Breast epithelium (tissue), 4 donors: Measurements from ENCODE around the gene CCDC106. TPM values are rescaled to one million over a fixed set of nuclear protein-coding genes. Genes with fewer than 3 reads are reported as not detected.
A peak's percentile ranks its signal among the peaks of the same experiment; 100 is the strongest.

Experiments
- DNase-seq, 2 donors: peaks; one replicate each; pipeline ENCODE4 v3.0.0-alpha.2; 2019; ENCODE audit warnings: low spot score in 2 of 2
- H3K27ac ChIP-seq, 2 donors: fragments of 200-600 bp; sonication (generic) in 1 of 2; one replicate each; pipeline ENCODE4 v1.5.1; 2016 to 2019; ENCODE audit warnings: mild to moderate bottlenecking in 1 of 2
- H3K27me3 ChIP-seq, 2 donors: fragments of 200-600 bp; sonication (generic) in 1 of 2; one replicate each; pipeline versions ENCODE4 v1.5.1 to v1.6.0; 2017 to 2019; ENCODE audit warnings: control low read depth in 1 of 2, mild to moderate bottlenecking in 1 of 2
- H3K36me3 ChIP-seq: fragments of 200-600 bp; one replicate; pipeline ENCODE4 v1.5.1; 2019
- H3K4me1 ChIP-seq, 2 donors: fragments of 200-600 bp; sonication (generic); one replicate each; pipeline ENCODE4 v1.5.1; 2016 to 2019; ENCODE audit warnings: control low read depth in 1 of 2
- H3K4me3 ChIP-seq, 3 donors: fragments of 200-600 bp; sonication (generic); 1 replicate in 2 of 3; 2 replicates in 1 of 3; pipeline ENCODE4 v1.5.1; 2016 to 2019; ENCODE audit warnings: mild to moderate bottlenecking in 3 of 3, moderate library complexity in 2 of 3
- H3K9me3 ChIP-seq, 2 donors: fragments of 200-600 bp; sonication (generic) in 1 of 2; one replicate each; pipeline ENCODE4 v1.5.1; 2016 to 2019; ENCODE audit warnings: control low read depth in 1 of 2
- POLR2A ChIP-seq: fragments of 450-650 bp; IDR thresholded peaks from one replicate; pipeline ENCODE4 v1.6.1; 2016; ENCODE audit warnings: antibody characterized with exemption, mild to moderate bottlenecking, moderate library complexity
- POLR2AphosphoS5 ChIP-seq, 3 donors: sonication (generic); formaldehyde crosslinking; IDR thresholded peaks; one replicate each; pipeline ENCODE4 v1.6.1; 2017; ENCODE audit warnings: antibody characterized with exemption in 3 of 3
- intact Hi-C: fragments of 100-400 bp; cut with DNase I; formaldehyde crosslinking; loops from one replicate; pipeline ENCODE4 v1.15.1; 2023; ENCODE audit warnings: low total_unique reads
- total RNA-seq, 3 donors: library from RNA; depleted of rRNA; stranded (reverse); fragments of >200 nt; gene quantifications; one replicate each; pipeline ENCODE4 v1.1.0, GENCODE V29; 2016
- TF ChIP-seq, protein P1 (sequence below), 3 donors: fragments of 450-650 bp; IDR thresholded peaks; one replicate each; pipeline ENCODE4 v1.5.1; 2016 to 2017; ENCODE audit warnings: antibody characterized with exemption in 3 of 3, mild to moderate bottlenecking in 3 of 3, moderate library complexity in 3 of 3

Gene CCDC106
- total RNA-seq, 3 donors from 2014 or later = 7.9 to 10.5 (median 10.2) TPM

DNA sequence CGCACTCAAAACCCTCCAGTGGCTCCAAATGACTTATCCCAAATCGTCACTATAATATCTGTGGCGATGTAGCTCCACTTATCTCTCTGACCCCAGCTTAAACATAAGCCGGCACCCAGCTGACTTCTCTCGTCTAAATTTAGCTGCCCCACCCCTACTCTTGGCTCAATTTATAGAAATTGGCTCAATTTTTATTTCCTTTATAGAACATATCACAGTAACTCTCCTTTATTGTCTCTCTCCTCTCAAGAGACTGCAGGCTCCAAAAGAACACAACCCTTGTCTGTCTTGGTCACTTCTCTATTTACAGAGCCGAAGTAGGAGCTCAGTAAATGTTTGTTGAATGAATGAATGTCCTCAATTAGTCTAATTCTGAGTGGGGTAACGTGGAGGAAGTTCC, 24.5 kb upstream of the CCDC106 start:
- Histone ChIP-seq H3K9me3 (no peaks in the 10 kb centered on the region), H3K27me3 (no peaks in the 10 kb centered on the region), H3K4me3 (peak overlapping the region; percentile 58 to 74 (median 66)), H3K27ac (peak overlapping the region; percentile 97 to 99), H3K4me1 (no peaks in the 10 kb centered on the region), H3K36me3 (no peaks in the 10 kb centered on the region)
- no peak for TF ChIP-seq POLR2A
- TF ChIP-seq, protein P1, sequence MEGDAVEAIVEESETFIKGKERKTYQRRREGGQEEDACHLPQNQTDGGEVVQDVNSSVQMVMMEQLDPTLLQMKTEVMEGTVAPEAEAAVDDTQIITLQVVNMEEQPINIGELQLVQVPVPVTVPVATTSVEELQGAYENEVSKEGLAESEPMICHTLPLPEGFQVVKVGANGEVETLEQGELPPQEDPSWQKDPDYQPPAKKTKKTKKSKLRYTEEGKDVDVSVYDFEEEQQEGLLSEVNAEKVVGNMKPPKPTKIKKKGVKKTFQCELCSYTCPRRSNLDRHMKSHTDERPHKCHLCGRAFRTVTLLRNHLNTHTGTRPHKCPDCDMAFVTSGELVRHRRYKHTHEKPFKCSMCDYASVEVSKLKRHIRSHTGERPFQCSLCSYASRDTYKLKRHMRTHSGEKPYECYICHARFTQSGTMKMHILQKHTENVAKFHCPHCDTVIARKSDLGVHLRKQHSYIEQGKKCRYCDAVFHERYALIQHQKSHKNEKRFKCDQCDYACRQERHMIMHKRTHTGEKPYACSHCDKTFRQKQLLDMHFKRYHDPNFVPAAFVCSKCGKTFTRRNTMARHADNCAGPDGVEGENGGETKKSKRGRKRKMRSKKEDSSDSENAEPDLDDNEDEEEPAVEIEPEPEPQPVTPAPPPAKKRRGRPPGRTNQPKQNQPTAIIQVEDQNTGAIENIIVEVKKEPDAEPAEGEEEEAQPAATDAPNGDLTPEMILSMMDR (IDR thresholded peaks at IDR 0.05) = no peak
- TF ChIP-seq POLR2AphosphoS5 (IDR thresholded peaks at IDR 0.05) = no peak
- intact Hi-C loops = no loop called here
- DNase-seq = no peak

DNA sequence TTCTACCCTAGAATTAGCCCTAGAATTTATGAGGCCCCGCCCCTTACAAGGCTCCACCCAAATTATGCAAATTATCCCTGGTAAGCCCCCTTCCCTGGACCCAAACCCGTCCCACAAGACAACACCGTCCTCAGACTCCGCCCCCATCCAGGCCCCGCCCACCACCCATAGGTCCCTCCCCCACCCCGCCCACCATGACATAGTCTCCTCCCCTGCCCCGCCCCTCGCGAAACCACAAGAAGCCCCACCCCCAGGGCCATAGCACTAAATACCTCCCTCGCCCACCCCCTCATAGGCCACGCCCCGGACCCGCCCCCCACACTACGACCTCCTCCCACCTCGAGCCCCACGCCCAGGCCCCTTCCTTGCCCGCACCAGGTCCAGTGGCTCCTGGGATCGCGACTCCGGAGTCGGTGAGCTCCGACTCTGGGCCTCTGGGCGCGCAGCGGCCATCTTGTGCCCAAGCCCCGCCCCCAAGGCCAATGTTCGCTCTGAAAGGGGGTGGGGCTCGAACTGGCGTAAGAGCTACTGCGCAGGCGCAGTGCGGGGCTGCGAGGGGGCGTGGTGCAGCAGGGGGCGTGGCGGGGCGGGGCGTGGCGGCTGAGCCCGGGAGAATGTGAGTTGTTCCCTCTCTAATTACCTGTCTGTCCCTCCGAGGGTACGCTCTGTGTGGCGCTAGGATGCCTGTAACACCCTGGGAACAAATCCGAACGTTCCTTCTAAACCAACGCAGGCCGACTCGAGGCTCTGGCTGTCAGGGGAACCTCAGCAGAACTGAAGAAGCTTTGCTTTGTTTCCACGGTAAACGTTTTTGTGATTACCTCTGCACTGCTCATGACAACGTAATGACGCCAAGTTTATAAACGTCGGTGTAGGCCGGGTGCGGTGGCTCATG, 23.7 kb upstream of the CCDC106 start, which contains the start of gene ZNF784:
Gene ZNF784, minus strand, starts transcription at position 458 of the 895 bp plus-strand sequence. Its CDS starts 5 bp downstream, at position 453.
- Histone ChIP-seq H3K4me1 (no peaks in the 10 kb centered on the region), H3K9me3 (no peaks in the 10 kb centered on the region), H3K36me3 (no peaks in the 10 kb centered on the region), H3K27me3 (no peaks in the 10 kb centered on the region), H3K4me3 (peak within 1 kb of the TSS; percentile 58 to 74 (median 66)), H3K27ac (peak within 1 kb of the TSS; percentile 97 to 99)
- intact Hi-C loops = no loop called here
- TF ChIP-seq, protein P1 (IDR thresholded peaks at IDR 0.05) = no peak
- TF ChIP-seq POLR2AphosphoS5 (IDR thresholded peaks at IDR 0.05) = peak; percentile 41 to 83 (median 82)
- TF ChIP-seq POLR2A = peak; percentile 66
- DNase-seq = peak; percentile 90 to 96

DNA sequence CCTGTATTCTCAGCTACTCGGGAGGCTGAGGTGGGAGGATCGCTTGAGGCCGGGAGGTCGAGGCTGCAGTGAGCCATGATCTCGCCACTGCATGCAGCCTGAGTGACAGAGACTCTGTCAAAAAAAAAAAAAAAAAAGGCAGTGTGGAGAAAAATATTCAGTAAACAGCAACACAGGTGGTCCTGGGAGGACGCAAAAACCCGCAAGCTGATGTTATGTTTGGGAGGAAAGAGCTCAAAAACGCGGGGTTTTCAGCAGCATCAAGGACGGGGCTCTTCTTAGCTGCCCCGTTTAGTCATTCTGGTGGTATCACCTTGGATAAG, 23.0 kb upstream of the CCDC106 start:
- H3K9me3 ChIP-seq = no peaks in the 10 kb centered on the region
- H3K27ac ChIP-seq = peak overlapping the region; percentile 97 to 99
- TF ChIP-seq, protein P1 (IDR thresholded peaks at IDR 0.05) = no peak
- TF ChIP-seq POLR2A = no peak
- TF ChIP-seq POLR2AphosphoS5 (IDR thresholded peaks at IDR 0.05) = no peak
- no peaks in the 10 kb centered on the region for H3K27me3 ChIP-seq
- no peaks in the 10 kb centered on the region for H3K4me1 ChIP-seq
- DNase-seq = no peak
- H3K36me3 ChIP-seq = no peaks in the 10 kb centered on the region
- H3K4me3 ChIP-seq = peak overlapping the region; percentile 58 to 74 (median 66)
- intact Hi-C loops = no loop called here

DNA sequence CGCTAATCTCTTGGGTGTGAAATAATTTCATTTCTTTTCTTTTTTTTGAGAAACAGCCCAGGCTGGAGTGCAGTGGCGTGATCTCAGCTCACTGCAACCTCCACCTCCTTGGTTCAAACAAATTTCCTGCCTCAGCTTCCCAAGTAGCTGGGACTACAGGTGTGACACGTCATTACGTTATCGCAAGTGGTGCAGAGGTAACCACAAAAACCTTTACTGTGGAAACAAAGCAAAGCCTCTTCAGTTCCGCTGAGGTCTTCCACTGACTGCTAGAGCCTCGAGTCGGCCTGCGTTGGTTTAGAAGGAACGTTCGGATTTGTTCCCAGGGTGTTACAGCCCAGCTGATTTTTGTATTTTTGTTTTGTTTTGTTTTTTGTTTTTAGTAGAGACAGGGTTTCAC, 21.7 kb upstream of the CCDC106 start:
- no peak overlapping the region for H3K27ac ChIP-seq
- DNase-seq = no peak
- H3K4me3 ChIP-seq = no peak overlapping the region
- H3K36me3 ChIP-seq = no peaks in the 10 kb centered on the region
- no peaks in the 10 kb centered on the region for H3K27me3 ChIP-seq
- H3K4me1 ChIP-seq = no peaks in the 10 kb centered on the region
- TF ChIP-seq, protein P1 (IDR thresholded peaks at IDR 0.05) = no peak
- TF ChIP-seq POLR2AphosphoS5 (IDR thresholded peaks at IDR 0.05) = no peak
- no peak for TF ChIP-seq POLR2A
- intact Hi-C loops = no loop called here
- H3K9me3 ChIP-seq = no peaks in the 10 kb centered on the region

DNA sequence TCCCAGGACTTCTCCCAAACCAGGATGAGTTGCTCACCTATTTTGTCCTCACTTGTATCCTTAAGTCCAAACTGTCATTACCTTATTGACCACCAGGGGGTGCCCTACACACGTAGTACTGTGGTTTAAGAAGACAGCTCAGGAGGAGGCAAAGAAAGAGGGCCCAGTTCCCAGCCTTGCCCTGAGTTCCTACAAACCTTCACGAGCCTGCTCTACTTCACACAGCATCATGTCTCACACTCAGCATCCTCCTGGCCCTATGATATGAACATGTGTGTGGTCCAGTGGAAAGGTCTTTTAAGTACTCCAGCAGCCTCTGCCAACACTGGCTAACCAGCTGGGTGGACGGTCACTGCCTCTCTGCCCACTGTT, 15.6 kb upstream of the CCDC106 start:
- TF ChIP-seq, protein P1 (IDR thresholded peaks at IDR 0.05) = peak; percentile 84 to 93 (median 85)
- TF ChIP-seq POLR2AphosphoS5 (IDR thresholded peaks at IDR 0.05) = no peak
- intact Hi-C loops = no loop called here
- Histone ChIP-seq H3K27ac (peak overlapping the region; percentile 62 to 68), H3K36me3 (no peaks in the 10 kb centered on the region), H3K9me3 (no peaks in the 10 kb centered on the region), H3K4me3 (no peak overlapping the region), H3K27me3 (no peaks in the 10 kb centered on the region), H3K4me1 (no peaks in the 10 kb centered on the region)
- peak; percentile 80 to 94 for DNase-seq
